Activated naive CD4-positive, alpha-beta T cell treated with anti-CD3 and anti-CD28 coated beads, Interleukin-2, amount 10 ng/mL, durations not matched to agents 7 days and 5 days (primary cell): ENCODE results near the gene PCYOX1L.

Experiments used
- CTCF ChIA-PET: fragments of 350-600 bp; sonication (Branson Sonifier 250); formaldehyde crosslinking; loops from one replicate; lab custom pipeline; 2021; ENCODE audit warnings: antibody characterized with exemption; lab: Charles Lee
- DNase-seq: peaks from one replicate; pipeline ENCODE4 v3.0.0-alpha.2; 2020
- H3K27ac Mint-ChIP-seq: one replicate; pipeline ENCODE4 v1.8.0; 2021; ENCODE audit warnings: mild to moderate bottlenecking, moderate library complexity, mixed read lengths
- H3K27me3 Mint-ChIP-seq: one replicate; pipeline ENCODE4 v1.8.0; 2021; ENCODE audit warnings: mild to moderate bottlenecking, mixed read lengths
- H3K36me3 Mint-ChIP-seq: one replicate; pipeline ENCODE4 v1.8.0; 2021; ENCODE audit warnings: mixed read lengths
- H3K4me1 Mint-ChIP-seq: one replicate; pipeline ENCODE4 v1.8.0; 2021; ENCODE audit warnings: mixed read lengths
- H3K4me3 Mint-ChIP-seq: one replicate; pipeline ENCODE4 v1.8.0; 2021; ENCODE audit warnings: mild to moderate bottlenecking, moderate library complexity, mixed read lengths
- H3K9me3 Mint-ChIP-seq: one replicate; pipeline ENCODE4 v1.8.0; 2021; ENCODE audit warnings: mixed read lengths

PCYOX1L gene

GRCh38 chr5:149376104-149376503 lies 18.3 kb downstream of the PCYOX1L start:
- CTCF ChIA-PET, result interaction anchor here (1.0 to 14.8 kb wide), 5 partner anchors 8 to 59 kb away, joined by 3 to 372 read pairs (median 5); no protein-coding TSS in a partner anchor
- no peak for DNase-seq
- H3K9me3 Mint-ChIP-seq, result no peaks in the 10 kb centered on the region
- H3K27me3 Mint-ChIP-seq, result peaks cover 5% of the 10 kb centered on the region
- H3K4me3 Mint-ChIP-seq, result no peak overlapping the region
- no peaks in the 10 kb centered on the region for H3K36me3 Mint-ChIP-seq
- no peaks in the 10 kb centered on the region for H3K4me1 Mint-ChIP-seq
- no peak overlapping the region for H3K27ac Mint-ChIP-seq

GRCh38 chr5:149376711-149377447 lies 19.0 kb downstream of the PCYOX1L start:
- CTCF ChIA-PET, result interaction anchor here (1.0 to 14.8 kb wide), 4 partner anchors 9 to 60 kb away, joined by 4 to 372 read pairs (median 6); no protein-coding TSS in a partner anchor
- Mint-ChIP-seq H3K4me3 (no peak overlapping the region), H3K9me3 (no peaks in the 10 kb centered on the region), H3K27me3 (peaks cover 6% of the 10 kb centered on the region), H3K4me1 (no peaks in the 10 kb centered on the region), H3K36me3 (no peaks in the 10 kb centered on the region), H3K27ac (no peak overlapping the region)
- no peak for DNase-seq

GRCh38 chr5:149378241-149378820 lies 20.5 kb downstream of the PCYOX1L start:
- no peaks in the 10 kb centered on the region for H3K9me3 Mint-ChIP-seq
- DNase-seq, result no peak
- peaks cover 9% of the 10 kb centered on the region for H3K27me3 Mint-ChIP-seq
- H3K4me3 Mint-ChIP-seq, result no peak overlapping the region
- H3K27ac Mint-ChIP-seq, result no peak overlapping the region
- CTCF ChIA-PET, result interaction anchor here (0.5 to 8.4 kb wide), 4 partner anchors 10 to 187 kb away, joined by 3 to 95 read pairs (median 37); no protein-coding TSS in a partner anchor
- no peaks in the 10 kb centered on the region for H3K36me3 Mint-ChIP-seq
- no peaks in the 10 kb centered on the region for H3K4me1 Mint-ChIP-seq

GRCh38 chr5:149379177-149379761 lies 21.4 kb downstream of the PCYOX1L start, which contains the start of gene IL17B:
Gene IL17B, minus strand, starts transcription at chr5:149379292. Its CDS starts 67 bp downstream, at chr5:149379225.
- Mint-ChIP-seq H3K4me3 (no peak within 1 kb of the TSS), H3K4me1 (no peaks in the 10 kb centered on the region), H3K27me3 (peaks cover 9% of the 10 kb centered on the region), H3K36me3 (no peaks in the 10 kb centered on the region), H3K9me3 (no peaks in the 10 kb centered on the region), H3K27ac (no peak within 1 kb of the TSS)
- CTCF ChIA-PET, result interaction anchor here (1.1 to 8.4 kb wide), 6 partner anchors 11 to 239 kb away, joined by 3 to 95 read pairs (median 30); no protein-coding TSS in a partner anchor
- no peak for DNase-seq

DNA sequence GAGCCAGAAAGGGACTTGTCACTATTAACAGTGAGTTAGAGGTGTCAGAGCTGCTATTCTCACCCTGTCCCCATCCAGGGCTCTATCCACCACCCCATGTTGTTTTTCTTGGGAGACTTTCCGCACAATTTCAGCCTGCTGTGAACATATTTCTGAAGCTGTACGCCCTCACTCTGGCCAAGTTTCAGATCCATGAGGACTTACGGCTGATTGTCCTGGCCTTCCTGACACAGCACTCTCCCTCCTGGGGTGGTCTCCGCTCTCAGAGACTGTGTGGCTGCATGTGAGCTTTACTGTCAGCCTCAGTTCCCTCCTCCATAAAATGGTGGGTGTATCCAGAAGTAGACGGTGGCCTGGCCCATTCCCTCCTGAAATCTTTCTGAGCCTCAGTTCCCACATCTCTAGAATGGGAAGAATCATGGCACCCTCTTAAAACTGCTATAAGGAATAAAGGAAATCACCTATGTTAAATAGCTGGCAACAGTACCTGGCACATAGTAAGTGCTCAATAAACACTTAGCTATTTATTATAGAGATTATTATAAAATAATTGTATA lies 22.1 kb downstream of the PCYOX1L start:
- Mint-ChIP-seq H3K4me1 (no peaks in the 10 kb centered on the region), H3K36me3 (no peaks in the 10 kb centered on the region), H3K4me3 (no peak overlapping the region), H3K27me3 (peaks cover 9% of the 10 kb centered on the region), H3K9me3 (no peaks in the 10 kb centered on the region), H3K27ac (no peak overlapping the region)
- CTCF ChIA-PET, result interaction anchor here (1.1 to 8.4 kb wide), 7 partner anchors 8 to 238 kb away, joined by 3 to 95 read pairs (median 14); no protein-coding TSS in a partner anchor
- DNase-seq, result no peak

DNA sequence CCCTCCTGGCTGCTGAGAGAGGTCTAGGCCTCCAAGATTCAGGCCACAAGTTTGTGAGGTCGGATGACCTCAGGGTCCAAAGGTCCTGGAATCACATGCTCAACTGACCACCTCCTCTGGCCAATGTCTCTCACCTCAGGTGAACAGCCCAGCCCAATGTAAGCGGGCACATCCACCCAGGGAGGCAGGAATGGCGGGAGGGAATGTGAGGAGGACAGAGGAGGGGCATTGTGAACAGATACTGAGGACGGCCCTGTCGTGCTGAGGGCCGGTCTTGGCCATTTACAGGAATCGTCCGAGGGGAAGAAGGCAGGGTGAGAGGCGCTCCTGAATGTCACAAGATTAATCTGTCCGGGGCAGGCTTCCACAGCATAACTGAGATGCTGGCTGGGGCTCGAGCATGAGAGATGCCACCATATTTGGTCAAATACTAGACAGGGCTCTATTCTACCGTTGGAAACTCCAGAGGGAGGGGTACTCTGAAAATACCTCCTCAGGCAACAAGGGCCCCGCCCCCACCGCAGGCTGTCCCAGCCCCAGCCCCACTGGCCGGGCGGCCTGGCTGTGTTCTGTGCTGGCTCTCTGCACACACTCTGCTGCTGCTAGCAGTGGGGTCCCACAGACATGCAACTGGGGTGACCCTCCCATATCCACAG lies 22.7 kb downstream of the PCYOX1L start:
- Mint-ChIP-seq H3K27me3 (peaks cover 9% of the 10 kb centered on the region), H3K9me3 (no peaks in the 10 kb centered on the region), H3K27ac (no peak overlapping the region), H3K36me3 (no peaks in the 10 kb centered on the region), H3K4me3 (no peak overlapping the region), H3K4me1 (no peaks in the 10 kb centered on the region)
- CTCF ChIA-PET, result interaction anchor here (0.9 to 8.4 kb wide), 13 partner anchors 9 to 242 kb away, joined by 3 to 95 read pairs (median 6); no protein-coding TSS in a partner anchor
- DNase-seq, result no peak

DNA sequence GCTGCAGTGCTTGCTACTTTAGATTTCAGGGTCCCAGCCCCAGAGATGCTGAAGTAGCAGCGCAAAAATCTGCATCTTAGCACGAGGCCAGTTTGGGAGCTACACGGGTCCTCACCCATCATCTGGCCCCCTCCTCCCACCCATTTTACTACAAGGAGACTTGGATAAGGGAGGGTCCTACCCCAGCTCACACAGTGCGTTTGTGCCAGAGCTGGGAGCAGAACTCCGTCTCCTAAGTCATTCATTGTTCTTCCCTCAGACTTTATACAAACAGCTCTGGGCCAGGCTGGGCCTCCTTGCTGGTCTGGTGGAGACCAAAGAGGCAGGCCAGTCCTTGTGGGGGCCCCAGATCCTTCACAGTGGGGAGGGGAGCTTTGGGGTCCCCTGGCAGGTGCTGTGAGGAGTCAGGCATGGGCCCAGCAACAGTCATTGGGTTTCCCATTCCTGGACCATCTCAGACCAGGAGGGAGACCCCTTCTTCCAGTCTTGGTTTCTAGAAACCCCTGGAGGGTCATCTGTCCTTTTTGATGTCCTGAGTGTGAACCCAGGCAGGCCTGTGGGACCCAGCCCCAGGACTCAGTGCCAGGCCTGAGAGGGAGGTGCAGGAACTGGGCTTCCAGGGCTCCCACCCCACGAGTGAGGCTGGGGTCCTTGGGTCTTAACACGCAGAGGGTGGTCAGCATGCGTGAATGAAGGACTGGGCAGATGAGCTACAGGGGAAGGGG lies 23.6 kb downstream of the PCYOX1L start:
- Mint-ChIP-seq H3K4me3 (no peak overlapping the region), H3K27ac (no peak overlapping the region)

DNA sequence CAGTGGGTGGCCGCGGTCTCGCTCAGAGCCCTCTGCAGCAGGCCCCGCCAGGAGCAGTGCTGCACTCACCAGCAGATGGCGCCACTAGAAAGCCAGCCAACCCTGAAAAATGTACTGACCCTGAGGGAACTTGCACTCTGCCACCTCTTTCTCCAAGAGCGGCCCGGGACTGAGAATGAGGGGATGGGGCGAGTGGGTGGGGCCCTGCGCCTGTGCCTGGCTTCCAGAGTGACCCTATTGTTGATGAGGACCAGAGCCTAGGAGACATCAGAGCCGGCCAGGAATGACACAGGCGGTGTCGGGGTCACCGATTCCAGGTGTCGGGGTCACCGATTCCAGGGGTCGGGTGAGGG lies 24.1 kb downstream of the PCYOX1L start:
- Mint-ChIP-seq H3K27ac (no peak overlapping the region), H3K36me3 (no peaks in the 10 kb centered on the region), H3K4me1 (no peaks in the 10 kb centered on the region), H3K4me3 (no peak overlapping the region), H3K27me3 (peaks cover 11% of the 10 kb centered on the region), H3K9me3 (no peaks in the 10 kb centered on the region)
- DNase-seq, result peak; percentile 83
- CTCF ChIA-PET, result interaction anchor here (0.6 to 8.4 kb wide), 21 partner anchors 9 to 236 kb away, joined by 3 to 95 read pairs (median 3); no protein-coding TSS in a partner anchor

More for the DNA sequence above, 23.6 kb downstream of the PCYOX1L start:
- no peaks in the 10 kb centered on the region for H3K36me3 Mint-ChIP-seq
- CTCF ChIA-PET, result interaction anchor here (0.6 to 8.4 kb wide), 17 partner anchors 9 to 241 kb away, joined by 3 to 95 read pairs (median 4); no protein-coding TSS in a partner anchor
- peaks cover 9% of the 10 kb centered on the region for H3K27me3 Mint-ChIP-seq
- H3K9me3 Mint-ChIP-seq, result no peaks in the 10 kb centered on the region
- no peak for DNase-seq
- no peaks in the 10 kb centered on the region for H3K4me1 Mint-ChIP-seq

GRCh38 chr5:149382517-149383220 lies 24.8 kb downstream of the PCYOX1L start:
- H3K4me1 Mint-ChIP-seq, result no peaks in the 10 kb centered on the region
- H3K27ac Mint-ChIP-seq, result no peak overlapping the region
- CTCF ChIA-PET, result interaction anchor here (0.7 to 8.4 kb wide), 13 partner anchors 8 to 236 kb away, joined by 3 to 95 read pairs (median 4); no protein-coding TSS in a partner anchor

DNA sequence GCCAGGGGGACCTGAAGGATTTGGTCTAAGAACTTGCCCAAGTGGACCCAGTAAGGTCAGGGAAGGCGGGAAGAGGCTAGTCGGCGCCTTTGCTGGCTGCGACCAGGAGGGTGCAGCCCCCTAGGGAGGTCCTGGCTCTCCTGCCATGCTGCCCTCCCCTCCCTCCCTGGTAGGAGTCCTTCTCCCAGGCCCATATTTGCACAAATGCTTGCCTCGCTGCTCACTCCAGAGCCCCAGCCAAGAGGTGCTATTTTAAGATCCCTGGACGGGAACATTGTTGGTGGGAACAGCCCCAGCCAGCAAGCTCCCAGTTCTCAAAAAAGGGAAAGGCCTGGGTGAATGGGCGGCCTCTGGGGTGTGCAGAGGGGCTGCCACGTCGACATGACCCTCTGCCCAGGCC lies 25.6 kb downstream of the PCYOX1L start:
- Mint-ChIP-seq H3K9me3 (no peaks in the 10 kb centered on the region), H3K4me1 (no peaks in the 10 kb centered on the region), H3K36me3 (no peaks in the 10 kb centered on the region), H3K4me3 (no peak overlapping the region), H3K27ac (no peak overlapping the region), H3K27me3 (peaks cover 14% of the 10 kb centered on the region)
- CTCF ChIA-PET, result interaction anchor here (1.6 to 8.4 kb wide), 6 partner anchors 12 to 182 kb away, joined by 3 to 95 read pairs (median 34); no protein-coding TSS in a partner anchor
- DNase-seq, result no peak

More at GRCh38 chr5:149382517-149383220, 24.8 kb downstream of the PCYOX1L start:
- H3K36me3 Mint-ChIP-seq, result no peaks in the 10 kb centered on the region
- DNase-seq, result no peak
- H3K27me3 Mint-ChIP-seq, result peaks cover 14% of the 10 kb centered on the region
- H3K4me3 Mint-ChIP-seq, result no peak overlapping the region
- H3K9me3 Mint-ChIP-seq, result no peaks in the 10 kb centered on the region

GRCh38 chr5:149386166-149386565 lies 28.3 kb downstream of the PCYOX1L start:
- no peaks in the 10 kb centered on the region for H3K36me3 Mint-ChIP-seq
- H3K9me3 Mint-ChIP-seq, result no peaks in the 10 kb centered on the region
- CTCF ChIA-PET, result interaction anchor here (0.8 to 8.4 kb wide), 7 partner anchors 13 to 179 kb away, joined by 3 to 60 read pairs (median 4); no protein-coding TSS in a partner anchor
- H3K27ac Mint-ChIP-seq, result no peak overlapping the region
- H3K27me3 Mint-ChIP-seq, result peaks cover 11% of the 10 kb centered on the region
- DNase-seq, result no peak
- H3K4me1 Mint-ChIP-seq, result no peaks in the 10 kb centered on the region
- H3K4me3 Mint-ChIP-seq, result no peak overlapping the region

- Mint-ChIP-seq H3K4me1 (no peaks in the 10 kb centered on the region), H3K4me3 (no peak overlapping the region), H3K27me3 (peaks cover 8% of the 10 kb centered on the region), H3K27ac (no peak overlapping the region), H3K36me3 (no peaks in the 10 kb centered on the region), H3K9me3 (no peaks in the 10 kb centered on the region)
- CTCF ChIA-PET, result interaction anchor here (0.7 to 8.4 kb wide), 8 partner anchors 16 to 441 kb away, joined by 3 to 60 read pairs (median 5); no protein-coding TSS in a partner anchor
- no peak for DNase-seq
These were observed 29.3 kb downstream of the PCYOX1L start for GRCh38 chr5:149387081-149387631.
